GM18499 (cell line): ENCODE measurements around the gene SPN.
A peak's percentile ranks its signal among the peaks of the same experiment; 100 is the strongest.
"Not testable (repeated sequence)": the region's sequence is repeated elsewhere in the genome, so short reads cannot be mapped to it uniquely, and the experiment has no call there.

Source experiments
- ATAC-seq: cut with Tn5 transposase; IDR thresholded peaks from one replicate; pipeline ENCODE4 v1.9.1; 2021; ENCODE audit warnings: moderate number of reproducible peaks; ENCODE audit not compliant: insufficient read depth, unreplicated experiment

The SPN gene, protein sequence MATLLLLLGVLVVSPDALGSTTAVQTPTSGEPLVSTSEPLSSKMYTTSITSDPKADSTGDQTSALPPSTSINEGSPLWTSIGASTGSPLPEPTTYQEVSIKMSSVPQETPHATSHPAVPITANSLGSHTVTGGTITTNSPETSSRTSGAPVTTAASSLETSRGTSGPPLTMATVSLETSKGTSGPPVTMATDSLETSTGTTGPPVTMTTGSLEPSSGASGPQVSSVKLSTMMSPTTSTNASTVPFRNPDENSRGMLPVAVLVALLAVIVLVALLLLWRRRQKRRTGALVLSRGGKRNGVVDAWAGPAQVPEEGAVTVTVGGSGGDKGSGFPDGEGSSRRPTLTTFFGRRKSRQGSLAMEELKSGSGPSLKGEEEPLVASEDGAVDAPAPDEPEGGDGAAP

DNA sequence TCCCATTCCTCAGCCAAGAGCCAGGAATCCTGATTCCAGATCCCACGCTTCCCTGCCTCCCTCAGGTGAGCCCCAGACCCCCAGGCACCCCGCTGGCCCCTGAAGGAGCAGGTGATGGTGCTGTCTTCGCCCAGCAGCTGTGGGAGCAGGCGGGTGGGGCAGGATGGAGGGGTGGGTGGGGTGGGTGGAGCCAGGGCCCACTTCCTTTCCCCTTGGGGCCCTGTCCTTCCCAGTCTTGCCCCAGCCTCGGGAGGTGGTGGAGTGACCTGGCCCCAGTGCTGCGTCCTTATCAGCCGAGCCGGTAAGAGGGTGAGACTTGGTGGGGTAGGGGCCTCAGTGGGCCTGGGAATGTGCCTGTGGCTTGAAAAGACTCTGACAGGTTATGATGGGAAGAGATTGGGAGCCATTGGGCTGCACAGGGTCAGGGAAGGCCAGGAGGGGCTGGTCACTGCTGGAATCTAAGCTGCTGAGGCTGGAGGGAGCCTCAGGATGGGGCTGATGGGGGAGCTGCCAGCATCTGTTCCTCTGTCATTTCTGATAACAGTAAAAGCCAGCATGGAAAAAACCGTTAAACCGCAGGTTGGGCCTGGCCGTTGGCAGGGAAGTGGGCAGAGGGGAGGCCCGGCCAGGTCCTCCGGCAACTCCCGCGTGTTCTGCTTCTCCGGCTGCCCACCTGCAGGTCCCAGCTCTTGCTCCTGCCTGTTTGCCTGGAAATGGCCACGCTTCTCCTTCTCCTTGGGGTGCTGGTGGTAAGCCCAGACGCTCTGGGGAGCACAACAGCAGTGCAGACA, at the start of gene SPN:
SPN (plus strand) TSS at position 232 of the 791 bp plus-strand sequence; CDS start at position 714, 482 bp downstream.
- no peak for ATAC-seq

DNA sequence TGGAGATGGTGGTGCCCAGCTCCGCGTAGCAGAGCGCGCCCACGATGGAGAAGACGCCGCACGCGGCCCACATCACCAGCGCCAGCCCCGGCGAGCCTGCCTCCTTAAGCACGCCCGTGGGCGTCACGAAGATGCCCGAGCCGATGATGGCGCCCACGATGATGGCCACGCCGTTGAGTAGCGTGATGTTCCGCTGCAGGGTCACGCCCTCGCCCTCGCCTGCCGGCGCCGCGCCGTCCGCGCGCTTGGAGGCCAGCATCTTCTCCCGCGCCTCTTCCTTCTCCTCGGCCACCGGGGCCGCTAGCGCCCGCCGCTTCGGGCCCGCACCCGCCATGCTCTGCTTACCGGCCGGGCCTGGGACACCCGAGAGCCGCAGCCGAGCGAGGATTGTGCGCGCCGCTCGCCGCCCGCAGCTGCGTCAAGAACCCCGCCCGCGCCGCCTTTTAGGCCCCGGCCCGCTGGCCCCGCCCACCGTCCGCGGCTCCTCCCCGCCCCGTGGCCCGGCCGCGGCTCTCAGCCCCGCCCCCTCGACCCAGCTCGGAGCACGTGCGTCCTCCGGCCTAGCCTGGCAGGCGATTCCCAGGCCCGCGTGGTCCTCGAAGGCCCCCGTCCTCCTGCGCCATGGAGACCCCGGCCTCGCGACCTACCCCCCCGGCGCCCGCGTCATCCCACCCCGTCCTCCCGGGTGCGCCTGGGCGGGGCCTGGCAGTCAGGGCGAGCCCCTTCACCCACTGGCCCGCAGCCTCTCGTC, 49.6 kb upstream of the SPN start:
- ATAC-seq, result not testable (repeated sequence)

DNA sequence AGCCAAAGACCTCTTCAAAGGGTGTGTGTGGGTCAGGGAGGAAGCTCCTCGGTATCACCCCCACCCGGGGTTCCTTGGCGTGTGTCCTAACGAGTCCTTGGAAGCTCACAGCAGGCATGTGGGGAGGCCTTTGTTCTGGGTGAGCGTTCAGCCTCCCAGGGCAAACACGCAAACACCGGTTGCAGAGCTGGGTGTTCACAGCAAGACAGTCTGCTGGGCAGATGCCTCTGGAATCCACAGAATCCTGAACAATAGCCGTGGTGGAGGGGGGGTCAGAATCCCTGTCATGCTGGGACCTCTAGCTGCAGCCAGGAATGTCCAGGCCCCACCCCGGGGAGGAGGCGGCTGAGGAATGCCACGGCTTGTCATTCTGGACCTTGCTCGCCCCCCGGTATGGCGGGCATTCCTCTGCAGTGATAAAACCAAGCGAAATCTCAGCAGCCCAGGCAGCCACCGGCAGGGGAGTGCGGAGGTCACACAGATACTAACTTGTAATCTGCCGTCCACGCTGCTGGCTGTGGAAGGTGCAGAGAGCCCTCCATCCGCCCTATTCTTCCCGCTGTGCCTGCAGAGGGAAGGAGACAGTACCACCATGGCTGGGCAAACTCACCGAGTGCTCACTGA, 48.2 kb upstream of the SPN start:
- ATAC-seq, result not testable (repeated sequence)

DNA sequence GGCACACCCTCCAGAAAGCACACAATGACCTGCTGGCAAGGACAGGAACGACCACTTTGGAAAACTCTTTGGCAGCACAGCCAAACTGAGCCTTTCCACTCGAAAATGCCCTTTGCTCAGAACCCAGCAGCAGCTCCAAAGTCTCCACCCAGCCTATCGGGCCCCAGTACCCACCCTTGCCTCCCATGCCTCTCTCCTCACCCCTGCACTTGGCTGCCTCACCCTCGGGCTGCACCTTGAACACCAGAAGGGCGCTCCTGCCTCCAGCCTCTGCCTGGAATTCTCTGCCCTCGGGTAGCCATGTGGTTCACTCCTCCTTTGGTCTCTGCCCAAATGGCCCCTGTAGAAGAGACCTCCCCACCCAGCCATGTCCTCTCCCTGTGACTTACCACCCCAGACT, 46.9 kb upstream of the SPN start:
- not testable (repeated sequence) for ATAC-seq

DNA sequence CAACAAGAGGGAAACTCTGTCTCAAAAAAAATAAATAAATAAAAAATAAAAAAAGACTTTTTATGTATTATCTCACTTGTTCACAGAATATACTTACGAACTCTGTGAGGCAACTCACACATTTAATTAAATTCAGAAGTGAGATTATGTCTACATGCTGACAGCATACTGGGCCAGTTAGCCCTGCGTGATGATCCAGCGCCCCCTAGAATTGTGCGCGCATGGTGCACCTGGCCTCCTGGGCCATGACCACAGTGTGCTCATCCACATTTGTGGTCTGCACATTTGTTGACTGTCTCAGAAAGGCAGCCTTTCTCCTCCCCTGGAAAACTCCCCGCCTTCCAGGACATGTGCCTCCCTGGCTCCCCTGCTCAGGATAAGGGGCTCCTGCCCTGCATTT, 42.5 kb upstream of the SPN start:
- not testable (repeated sequence) for ATAC-seq

DNA sequence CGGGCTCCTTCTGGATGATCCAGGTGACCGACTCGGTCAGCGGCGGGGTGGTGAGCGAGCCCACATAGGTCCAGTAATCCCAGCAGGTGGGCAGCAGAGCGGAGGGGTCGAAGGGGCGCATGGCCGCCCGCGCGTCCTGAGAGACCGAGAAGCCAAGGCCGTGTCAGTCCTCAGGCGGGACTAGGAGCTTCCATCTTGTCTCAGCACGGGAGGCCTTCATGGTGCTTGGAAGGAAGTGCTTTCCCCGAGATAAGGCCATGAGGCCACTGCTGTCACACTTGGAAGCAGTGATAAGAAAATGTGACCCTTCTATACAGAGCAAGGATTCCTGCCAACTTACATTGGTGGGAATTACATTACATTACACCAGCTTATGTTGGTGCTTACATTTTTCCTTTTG, 40.3 kb upstream of the SPN start:
- ATAC-seq, result not testable (repeated sequence)

DNA sequence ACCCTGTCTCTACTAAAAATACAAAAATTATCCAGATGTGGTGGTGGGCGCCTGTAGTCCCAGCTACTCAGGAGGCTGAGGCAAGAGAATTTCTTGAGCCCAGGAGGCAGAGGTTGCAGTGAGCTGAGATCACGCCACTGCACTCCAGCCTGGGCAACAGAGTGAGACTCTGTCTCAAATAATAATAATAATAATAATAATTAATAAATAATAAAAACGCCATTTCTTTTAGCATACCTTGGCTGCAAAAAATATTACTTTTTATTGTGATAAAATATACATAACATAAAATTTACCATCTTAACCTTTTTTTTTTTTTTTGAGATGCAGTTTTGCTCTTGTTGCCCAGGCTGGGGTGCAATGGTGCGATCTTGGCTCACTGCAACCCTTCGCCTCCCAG, 39.8 kb upstream of the SPN start:
- not testable (repeated sequence) for ATAC-seq

DNA sequence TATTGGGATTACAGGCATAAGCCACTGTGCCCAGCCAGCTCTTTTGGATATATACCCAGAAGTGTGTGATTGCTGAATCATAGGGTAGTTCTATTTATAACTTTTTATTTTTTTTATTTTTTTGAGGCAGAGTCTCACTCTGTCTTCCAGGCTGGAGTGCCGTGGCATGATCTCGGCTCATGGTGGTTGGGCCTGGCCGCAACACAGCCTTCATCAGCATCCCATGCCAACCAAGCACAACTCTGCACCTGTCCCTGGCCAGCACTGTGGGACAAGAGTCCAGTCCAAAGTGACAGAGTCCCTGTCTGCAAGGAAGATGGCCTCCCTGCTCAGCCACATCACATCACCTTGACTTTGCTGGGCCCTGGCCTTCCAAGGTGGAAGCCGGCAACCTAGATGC, 37.9 kb upstream of the SPN start:
- ATAC-seq, result not testable (repeated sequence)

DNA sequence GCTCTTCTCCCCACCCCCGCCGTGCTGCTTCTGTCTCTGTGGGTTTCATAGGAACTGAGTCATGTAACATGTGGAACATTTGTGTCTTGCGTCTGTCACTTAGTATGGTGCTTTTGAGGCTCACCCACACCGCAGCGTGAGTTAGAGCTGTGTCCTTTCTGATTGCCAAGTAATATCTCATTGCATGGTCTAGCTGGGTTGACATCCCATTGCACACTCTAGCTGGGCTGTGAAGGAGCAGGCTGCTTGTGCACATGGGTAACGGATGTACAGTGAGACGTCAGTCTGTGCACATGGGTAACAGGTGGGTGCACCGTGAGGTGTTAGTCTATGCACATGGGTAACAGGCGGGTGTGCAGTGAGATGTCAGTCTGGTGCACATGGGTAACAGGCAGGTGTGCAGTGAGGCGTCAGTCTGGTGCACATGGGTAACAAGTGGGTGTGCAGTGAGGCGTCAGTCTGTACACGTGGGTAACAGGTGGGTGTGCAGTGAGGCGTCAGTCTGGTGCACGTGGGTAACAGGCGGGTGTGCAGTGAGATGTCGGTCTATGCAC, 36.2 kb upstream of the SPN start:
- not testable (repeated sequence) for ATAC-seq

DNA sequence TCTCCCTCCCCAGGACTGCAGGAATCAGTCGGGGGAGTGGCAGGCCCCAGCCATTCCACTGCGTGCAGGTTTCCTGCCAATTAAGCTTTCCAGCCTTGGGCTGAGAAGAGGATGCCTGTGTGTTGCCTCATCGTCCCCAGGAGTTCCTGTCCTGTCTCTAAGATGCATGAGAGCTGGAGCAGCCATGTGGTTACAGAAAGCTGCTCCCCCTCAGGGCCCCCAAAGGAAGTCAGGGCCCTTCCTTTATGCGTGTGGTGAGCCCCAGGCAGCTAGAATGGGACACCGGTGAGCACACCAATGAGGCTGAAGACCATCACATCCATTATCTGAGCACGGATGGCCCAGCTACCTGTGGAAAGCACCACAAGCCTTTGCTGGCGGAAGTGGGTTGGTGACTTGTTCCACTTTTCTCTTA, 35.4 kb upstream of the SPN start:
- ATAC-seq, result not testable (repeated sequence)

DNA sequence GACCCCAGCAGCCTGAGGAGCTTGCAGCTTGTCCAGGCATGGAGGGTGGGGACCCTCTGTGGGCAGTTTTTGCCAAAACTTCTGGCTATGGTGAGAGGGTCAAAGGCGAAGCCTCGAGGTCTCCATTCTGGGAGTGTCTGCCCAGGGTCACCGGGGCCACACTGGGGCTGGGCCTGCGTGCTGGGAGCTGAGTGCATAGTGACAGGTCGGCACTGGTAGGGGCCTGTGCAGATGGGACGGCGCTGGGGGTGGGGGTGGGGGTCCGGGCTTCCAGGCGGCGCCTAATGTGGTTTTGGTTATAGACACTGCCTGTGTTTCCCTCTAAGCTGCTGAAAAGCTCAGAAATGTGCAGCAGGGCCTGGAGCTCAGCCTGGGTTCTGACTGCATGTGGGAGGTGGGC, 34.3 kb upstream of the SPN start:
- ATAC-seq, result not testable (repeated sequence)

DNA sequence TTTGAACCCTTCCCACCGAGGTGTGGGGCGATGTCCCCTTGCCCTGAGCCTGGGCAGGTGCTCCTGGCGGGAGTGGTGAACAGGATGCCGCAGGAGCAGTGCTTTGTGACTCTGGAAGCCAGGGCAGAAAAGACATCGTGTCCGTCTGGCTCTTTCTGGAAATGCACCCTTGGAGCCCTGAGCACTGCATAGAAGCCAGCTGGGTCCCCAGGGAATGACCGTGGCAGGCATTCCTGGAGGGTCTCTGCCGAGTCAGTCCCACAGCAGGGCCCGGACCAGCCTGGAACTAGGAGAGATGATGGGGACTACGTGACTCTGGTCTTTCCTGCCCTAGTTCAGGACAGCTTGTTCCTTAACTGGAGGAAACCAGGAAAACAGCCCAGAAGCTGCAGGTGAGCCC, 33.7 kb upstream of the SPN start:
- ATAC-seq, result not testable (repeated sequence)

DNA sequence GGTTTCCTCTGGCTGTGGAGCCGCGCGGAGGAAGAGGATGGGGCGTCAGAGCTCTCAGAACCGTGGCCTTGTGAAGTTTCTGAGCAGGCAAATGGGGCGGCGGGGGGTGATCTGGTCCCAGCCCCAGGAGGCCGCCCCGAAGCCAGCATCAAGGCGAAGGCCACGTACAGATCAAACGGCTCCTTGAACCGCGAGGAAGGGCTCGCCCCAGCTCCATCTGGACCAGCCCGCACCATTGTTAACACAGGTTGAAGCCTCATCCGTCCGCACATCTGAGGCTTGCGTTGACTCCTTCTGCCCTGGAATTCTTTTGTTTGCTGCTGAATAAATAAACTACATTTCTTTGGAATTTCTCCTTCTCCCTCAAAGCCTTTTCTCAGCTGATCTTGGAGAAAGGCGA, 31.4 kb upstream of the SPN start:
- not testable (repeated sequence) for ATAC-seq

DNA sequence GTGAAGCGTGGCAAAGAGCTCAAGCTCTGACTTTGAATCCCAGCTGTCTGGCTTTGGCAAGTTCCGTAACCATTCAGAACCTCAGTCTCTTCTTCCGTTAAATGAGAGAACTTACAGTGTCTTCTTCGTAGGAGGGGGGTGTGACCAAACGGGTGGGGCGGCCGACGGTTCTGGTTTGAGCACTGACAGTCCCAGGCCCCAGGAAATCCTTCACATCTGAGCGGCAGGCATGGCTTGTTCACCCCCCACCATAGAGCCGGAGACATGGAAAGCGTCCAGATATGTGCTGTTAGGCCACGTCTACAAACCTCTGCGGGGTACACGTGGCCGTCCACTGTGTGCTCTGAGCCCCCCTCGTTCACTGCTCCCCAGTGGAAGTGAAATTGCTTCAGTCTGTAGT, 27.1 kb upstream of the SPN start:
- ATAC-seq, result not testable (repeated sequence)

DNA sequence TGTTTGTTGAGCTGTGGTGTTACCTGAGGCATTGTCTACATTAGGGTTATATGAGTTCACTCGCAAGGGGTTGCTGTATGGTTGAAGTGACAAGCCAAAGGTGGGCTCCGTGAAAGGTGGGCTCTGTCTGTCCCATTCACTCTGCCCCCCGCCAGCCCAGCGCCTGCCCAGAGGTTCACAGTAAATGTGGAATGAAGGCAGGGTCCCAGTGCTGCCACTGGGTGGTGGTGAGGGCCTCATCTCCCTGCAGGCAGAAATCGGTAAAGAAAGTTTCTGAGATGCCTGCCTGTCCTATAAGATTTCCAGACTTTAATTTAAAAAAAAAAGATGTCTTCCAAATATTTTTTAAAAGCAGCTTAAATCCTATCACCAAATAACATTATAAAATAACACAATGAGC, 26.7 kb upstream of the SPN start:
- not testable (repeated sequence) for ATAC-seq

DNA sequence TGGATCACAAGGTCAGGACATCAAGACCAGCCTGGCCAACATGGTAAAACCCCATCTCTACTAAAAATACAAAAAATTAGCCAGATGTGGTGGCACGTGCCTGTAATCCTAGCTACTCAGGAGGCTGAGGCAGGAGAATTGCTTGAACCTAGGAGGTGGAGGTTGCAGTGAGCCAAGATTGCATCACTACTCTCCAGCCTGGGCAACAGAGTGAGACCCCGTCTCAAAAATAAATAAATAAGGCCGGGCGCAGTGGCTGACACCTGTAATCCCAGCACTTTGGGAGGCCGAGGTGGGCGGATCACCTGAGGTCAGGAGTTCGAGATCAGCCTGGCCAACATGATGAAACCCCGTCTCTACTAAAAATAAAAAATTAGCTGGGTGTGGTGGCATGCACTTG, 24.3 kb upstream of the SPN start:
- ATAC-seq, result not testable (repeated sequence)

DNA sequence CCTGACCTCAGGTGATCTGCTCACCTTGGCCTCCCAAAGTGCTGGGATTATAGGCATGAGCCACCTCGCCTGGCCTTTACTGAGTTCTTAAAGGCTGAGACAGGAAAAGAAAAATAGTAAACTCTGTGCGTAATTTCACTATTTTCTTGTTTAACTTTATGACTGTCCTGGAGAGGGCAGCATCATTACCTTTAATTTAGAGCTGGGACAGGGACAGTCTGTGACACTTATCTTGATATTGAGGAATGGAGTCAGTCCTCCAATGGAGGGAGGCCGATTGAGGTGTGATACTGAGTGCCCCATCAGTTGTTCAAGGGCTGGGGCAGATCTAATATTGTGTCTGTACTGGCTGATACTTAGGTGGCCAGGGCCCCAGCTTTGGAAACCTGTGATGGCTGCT, 21.5 kb upstream of the SPN start:
- no peak for ATAC-seq

DNA sequence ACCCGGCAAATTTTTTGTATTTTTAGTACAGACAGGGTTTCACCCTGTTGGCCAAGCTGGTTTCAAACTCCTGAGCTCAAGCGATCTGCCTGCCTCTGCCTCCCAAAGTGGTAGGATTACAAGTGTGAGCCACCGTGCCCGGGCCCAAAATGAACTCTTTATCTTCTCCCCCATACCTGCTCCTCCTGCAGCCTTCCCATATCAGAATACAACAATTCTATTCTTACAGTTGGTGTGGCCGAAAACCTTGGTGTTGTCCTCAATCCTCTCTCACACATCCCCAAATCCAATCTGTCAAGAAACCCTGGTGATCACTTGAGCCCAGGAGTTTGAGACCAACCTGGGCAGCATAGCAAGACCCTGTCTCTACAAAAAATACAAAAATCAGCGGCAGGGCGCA, 19.5 kb upstream of the SPN start:
- no peak for ATAC-seq

DNA sequence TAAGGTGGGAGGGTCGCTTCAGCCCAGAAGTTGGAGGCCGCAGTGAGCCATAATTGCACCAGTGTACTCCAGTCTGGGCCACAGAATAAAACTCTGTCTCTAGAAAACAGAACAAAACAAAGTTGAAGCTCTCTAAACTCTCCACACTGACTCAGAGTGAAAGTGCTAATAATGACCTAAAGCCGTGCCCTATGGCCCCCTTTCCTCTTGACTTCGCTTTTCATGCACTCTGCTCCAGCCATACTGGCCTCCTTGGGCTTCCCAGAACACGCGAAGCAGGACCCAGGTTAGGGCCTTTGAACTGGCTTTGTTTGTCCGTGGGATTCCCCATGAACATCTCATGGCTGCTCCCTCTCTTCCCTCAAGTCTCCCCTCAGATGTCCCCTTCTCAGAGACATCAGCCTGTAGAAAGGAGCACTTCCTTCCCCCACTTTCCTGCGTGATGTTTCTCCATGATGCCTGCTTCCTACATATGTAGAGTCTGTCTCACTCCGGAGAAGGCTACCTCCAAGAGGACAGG, 18.6 kb upstream of the SPN start:
- peak; percentile 68 for ATAC-seq
